ENCODE data around the gene ZNF320. TPM values are rescaled to one million over a fixed set of nuclear protein-coding genes. Genes with fewer than 3 reads are reported as not detected.
A peak's percentile ranks its signal among the peaks of the same experiment; 100 is the strongest.
"Not testable (repeated sequence)": the region's sequence is repeated elsewhere in the genome, so short reads cannot be mapped to it uniquely, and the experiment has no call there.

ZNF320 gene
- total RNA-seq, result 1 to 10 TPM; 4.0 to 4.1 TPM

- H3K4me3 Mint-ChIP-seq, result peak within 1 kb of the TSS; percentile 89
- peaks cover 46% of the 10 kb centered on the region for H3K36me3 Mint-ChIP-seq (ENCODE audit: low read depth)
- peaks cover 12% of the 10 kb centered on the region for H3K4me1 Mint-ChIP-seq
- peaks cover 27% of the 10 kb centered on the region for H3K9me3 Mint-ChIP-seq
- DNase-seq, result peak; percentile 93
- H3K27me3 Mint-ChIP-seq, result no peaks in the 10 kb centered on the region
- POLR2A ChIA-PET, result interaction anchor here (0.6 kb wide), 1 partner anchor 1240 kb away, joined by 3 read pairs; no protein-coding TSS in a partner anchor
- H3K27ac Mint-ChIP-seq, result peak within 1 kb of the TSS; percentile 83
- CTCF ChIA-PET, result no interaction called here
Measured at GRCh38 chr19:52897138-52897935, at the start of gene ZNF320. Gene ZNF320, minus strand, starts transcription at chr19:52897635. Its CDS starts 7,380 bp downstream, at chr19:52890255.

GRCh38 chr19:52946322-52947310, 49.2 kb upstream of the ZNF320 start:
- POLR2A ChIA-PET, result interaction anchor here (1.4 kb wide), 1 partner anchor 14 kb away, joined by 3 read pairs; no protein-coding TSS in a partner anchor
- no peak for DNase-seq
- Mint-ChIP-seq H3K27ac (no peak overlapping the region), H3K9me3 (peaks cover 43% of the 10 kb centered on the region), H3K4me3 (no peak overlapping the region), H3K27me3 (no peaks in the 10 kb centered on the region), H3K4me1 (peaks cover 3% of the 10 kb centered on the region), H3K36me3 (ENCODE audit: low read depth) (peaks cover 49% of the 10 kb centered on the region)
- CTCF ChIA-PET, result no interaction called here

GRCh38 chr19:52945652-52946321, 48.4 kb upstream of the ZNF320 start:
- Mint-ChIP-seq H3K4me3 (no peak overlapping the region), H3K27ac (no peak overlapping the region), H3K4me1 (peaks cover 9% of the 10 kb centered on the region), H3K9me3 (peaks cover 38% of the 10 kb centered on the region), H3K36me3 (ENCODE audit: low read depth) (peaks cover 45% of the 10 kb centered on the region), H3K27me3 (no peaks in the 10 kb centered on the region)
- DNase-seq, result no peak
- POLR2A ChIA-PET, result no interaction called here
- CTCF ChIA-PET, result interaction anchor here (0.6 kb wide), 1 partner anchor 90 kb away, joined by 3 read pairs; no protein-coding TSS in a partner anchor

- not testable (repeated sequence) for H3K4me3 Mint-ChIP-seq
Measured at GRCh38 chr19:52944703-52945493, 47.5 kb upstream of the ZNF320 start.

GRCh38 chr19:52943884-52944643, 46.6 kb upstream of the ZNF320 start:
- ChIA-PET POLR2A (interaction anchor here (0.5 kb wide), 1 partner anchor 503 kb away, joined by 3 read pairs; no protein-coding TSS in a partner anchor), CTCF (no interaction called here)
- no peak for DNase-seq
- Mint-ChIP-seq H3K27ac (no peak overlapping the region), H3K4me1 (peaks cover 11% of the 10 kb centered on the region), H3K27me3 (no peaks in the 10 kb centered on the region), H3K36me3 (ENCODE audit: low read depth) (peaks cover 34% of the 10 kb centered on the region), H3K4me3 (peak overlapping the region; percentile 17), H3K9me3 (peaks cover 26% of the 10 kb centered on the region)

More at GRCh38 chr19:52944703-52945493, 47.5 kb upstream of the ZNF320 start:
- DNase-seq, H3K27me3 Mint-ChIP-seq, H3K4me1 Mint-ChIP-seq, POLR2A ChIA-PET, H3K27ac Mint-ChIP-seq, CTCF ChIA-PET: not testable (repeated sequence)
- peaks cover 32% of the 10 kb centered on the region for H3K9me3 Mint-ChIP-seq
- H3K36me3 Mint-ChIP-seq (ENCODE audit: low read depth), result peaks cover 36% of the 10 kb centered on the region

GRCh38 chr19:52943134-52943883, 45.9 kb upstream of the ZNF320 start:
- peaks cover 32% of the 10 kb centered on the region for H3K9me3 Mint-ChIP-seq
- no peak for DNase-seq
- POLR2A ChIA-PET, result interaction anchor here (0.5 to 1.0 kb wide), 3 partner anchors 20 to 502 kb away, joined by 3 to 4 read pairs (median 3); partner anchors contain the start of gene ZNF816
- peaks cover 42% of the 10 kb centered on the region for H3K36me3 Mint-ChIP-seq (ENCODE audit: low read depth)
- H3K4me3 Mint-ChIP-seq, result peak overlapping the region; percentile 84
- no peak overlapping the region for H3K27ac Mint-ChIP-seq
- no peaks in the 10 kb centered on the region for H3K27me3 Mint-ChIP-seq
- CTCF ChIA-PET, result no interaction called here
- H3K4me1 Mint-ChIP-seq, result peaks cover 17% of the 10 kb centered on the region

- peak; percentile 97 for DNase-seq
- peaks cover 31% of the 10 kb centered on the region for H3K9me3 Mint-ChIP-seq
- no peaks in the 10 kb centered on the region for H3K27me3 Mint-ChIP-seq
- ChIA-PET CTCF (no interaction called here), POLR2A (interaction anchor here (0.6 to 1.0 kb wide), 2 partner anchors 20 to 260 kb away, joined by 3 to 4 read pairs; partner anchors contain the start of gene ZNF816)
- peak overlapping the region; percentile 84 for H3K4me3 Mint-ChIP-seq
- H3K36me3 Mint-ChIP-seq (ENCODE audit: low read depth), result peaks cover 41% of the 10 kb centered on the region
- H3K27ac Mint-ChIP-seq, result peak overlapping the region; percentile 80
- peaks cover 17% of the 10 kb centered on the region for H3K4me1 Mint-ChIP-seq
Measured at GRCh38 chr19:52942386-52943133, 45.1 kb upstream of the ZNF320 start.

- DNase-seq, result peak; percentile 21
- no peaks in the 10 kb centered on the region for H3K27me3 Mint-ChIP-seq
- H3K9me3 Mint-ChIP-seq, result peaks cover 32% of the 10 kb centered on the region
- peak overlapping the region; percentile 84 for H3K4me3 Mint-ChIP-seq
- POLR2A ChIA-PET, result no interaction called here
- H3K4me1 Mint-ChIP-seq, result peaks cover 17% of the 10 kb centered on the region
- H3K27ac Mint-ChIP-seq, result peak overlapping the region; percentile 80
- peaks cover 43% of the 10 kb centered on the region for H3K36me3 Mint-ChIP-seq (ENCODE audit: low read depth)
- CTCF ChIA-PET, result no interaction called here
Measured at GRCh38 chr19:52941941-52942385, 44.5 kb upstream of the ZNF320 start.

- Mint-ChIP-seq H3K27ac (peak overlapping the region; percentile 80), H3K36me3 (ENCODE audit: low read depth) (peaks cover 43% of the 10 kb centered on the region), H3K9me3 (peaks cover 37% of the 10 kb centered on the region), H3K4me1 (peaks cover 17% of the 10 kb centered on the region), H3K4me3 (peak overlapping the region; percentile 84)
- CTCF ChIA-PET, DNase-seq, POLR2A ChIA-PET, H3K27me3 Mint-ChIP-seq: not testable (repeated sequence)
Measured at GRCh38 chr19:52941523-52941922, 44.1 kb upstream of the ZNF320 start.

- POLR2A ChIA-PET, DNase-seq, H3K27ac Mint-ChIP-seq, H3K27me3 Mint-ChIP-seq, CTCF ChIA-PET: not testable (repeated sequence)
- peaks cover 39% of the 10 kb centered on the region for H3K9me3 Mint-ChIP-seq
- H3K4me1 Mint-ChIP-seq, result peaks cover 17% of the 10 kb centered on the region
- peaks cover 47% of the 10 kb centered on the region for H3K36me3 Mint-ChIP-seq (ENCODE audit: low read depth)
- H3K4me3 Mint-ChIP-seq, result peak overlapping the region; percentile 84
Measured at GRCh38 chr19:52940905-52941304, 43.5 kb upstream of the ZNF320 start.
